COLO829 (cell line): ENCODE measurements around the gene SUSD5.
"Not testable (repeated sequence)": the region's sequence is repeated elsewhere in the genome, so short reads cannot be mapped to it uniquely, and the experiment has no call there.

Experiments
- DNase-seq: peaks from one replicate; pipeline ENCODE4 v3.0.0; 2012; ENCODE audit warnings: low spot score

The SUSD5 gene

DNA sequence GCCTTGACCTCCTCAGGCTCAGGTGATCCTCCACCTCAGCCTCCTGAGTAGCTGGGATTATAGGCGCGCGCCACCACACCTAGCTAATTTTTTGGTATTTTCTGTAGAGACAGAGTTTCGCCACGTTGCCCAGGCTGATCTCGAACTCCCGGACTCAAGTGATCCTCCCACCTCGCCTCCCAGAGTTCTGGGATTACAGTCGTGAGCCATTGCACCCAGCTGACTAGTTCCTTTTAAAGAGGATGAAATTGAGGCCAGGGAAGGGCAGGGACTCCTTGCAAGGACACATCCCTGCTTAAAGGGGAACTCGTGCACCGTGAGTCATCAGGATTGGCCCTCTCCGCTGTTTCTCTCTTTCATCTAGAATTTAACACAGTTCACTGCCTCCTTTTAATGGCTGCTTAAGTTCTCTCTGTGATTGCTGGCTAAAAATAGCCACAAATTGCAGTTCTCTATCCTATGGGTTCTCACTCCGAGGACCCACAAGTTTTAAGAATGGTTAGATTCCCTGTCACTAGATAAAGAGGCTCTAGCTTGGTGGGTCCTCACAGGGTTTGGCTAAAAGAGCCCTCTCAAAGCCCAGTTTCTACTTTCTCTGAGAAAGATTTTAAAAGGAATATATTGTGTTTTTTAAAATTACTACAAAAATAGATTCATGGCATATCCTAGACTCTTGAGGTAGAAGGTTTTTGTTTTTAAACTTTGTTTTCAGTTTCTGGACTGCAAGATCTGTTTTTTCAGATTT lies 103.4 kb downstream of the SUSD5 start:
- peak; percentile 88 for DNase-seq

DNA sequence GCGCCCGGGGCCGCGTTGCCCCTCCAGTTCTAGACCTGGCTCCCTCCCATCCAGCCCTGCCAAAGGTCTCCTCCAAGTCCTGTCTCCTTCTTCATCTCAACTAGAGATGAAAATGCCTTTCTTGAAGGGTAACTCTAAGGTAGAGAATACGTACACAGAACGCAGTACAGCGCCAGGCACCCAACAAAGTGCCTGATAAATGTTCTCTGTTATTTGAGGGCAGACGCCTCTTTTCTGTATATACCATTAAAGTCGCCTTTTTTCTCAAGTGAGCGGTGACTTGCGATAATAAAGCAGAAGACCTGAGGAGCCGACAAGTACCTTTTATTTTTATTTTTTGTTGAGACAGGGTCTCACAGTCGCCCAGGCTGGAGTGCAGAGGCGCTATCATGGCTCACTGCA lies 104.0 kb downstream of the SUSD5 start:
- no peak for DNase-seq

DNA sequence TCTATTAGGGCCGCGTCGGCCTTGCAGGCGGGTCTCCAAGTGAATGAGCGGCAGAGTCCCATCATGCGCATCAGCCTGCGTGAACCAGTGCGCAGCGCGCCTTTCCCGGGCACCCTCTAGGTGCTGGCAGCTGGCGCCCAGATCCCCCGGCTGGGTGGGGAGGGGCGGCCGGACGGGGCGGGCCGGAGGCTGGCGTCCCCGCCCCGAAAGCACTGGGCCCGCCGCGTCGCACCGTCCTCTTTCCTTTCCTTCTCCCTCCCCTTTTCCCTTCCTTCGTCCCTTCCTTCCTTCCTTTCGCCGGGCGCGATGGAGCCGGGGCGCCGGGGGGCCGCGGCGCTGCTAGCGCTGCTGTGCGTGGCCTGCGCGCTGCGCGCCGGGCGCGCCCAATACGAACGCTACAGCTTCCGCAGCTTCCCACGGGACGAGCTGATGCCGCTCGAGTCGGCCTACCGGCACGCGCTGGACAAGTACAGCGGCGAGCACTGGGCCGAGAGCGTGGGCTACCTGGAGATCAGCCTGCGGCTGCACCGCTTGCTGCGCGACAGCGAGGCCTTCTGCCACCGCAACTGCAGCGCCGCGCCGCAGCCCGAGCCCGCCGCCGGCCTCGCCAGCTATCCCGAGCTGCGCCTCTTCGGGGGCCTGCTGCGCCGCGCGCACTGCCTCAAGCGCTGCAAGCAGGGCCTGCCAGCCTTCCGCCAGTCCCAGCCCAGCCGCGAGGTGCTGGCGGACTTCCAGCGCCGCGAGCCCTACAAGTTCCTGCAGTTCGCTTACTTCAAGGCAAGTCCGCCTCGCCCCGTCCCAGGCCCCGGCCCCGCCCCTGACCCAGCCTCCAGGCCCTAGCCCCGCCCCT lies 104.6 kb downstream of the SUSD5 start, which contains the start of gene CRTAP:
CRTAP (plus strand) TSS at position 243 of the 850 bp plus-strand sequence; CDS start at position 307, 64 bp downstream.
- peak; percentile 83 for DNase-seq

DNA sequence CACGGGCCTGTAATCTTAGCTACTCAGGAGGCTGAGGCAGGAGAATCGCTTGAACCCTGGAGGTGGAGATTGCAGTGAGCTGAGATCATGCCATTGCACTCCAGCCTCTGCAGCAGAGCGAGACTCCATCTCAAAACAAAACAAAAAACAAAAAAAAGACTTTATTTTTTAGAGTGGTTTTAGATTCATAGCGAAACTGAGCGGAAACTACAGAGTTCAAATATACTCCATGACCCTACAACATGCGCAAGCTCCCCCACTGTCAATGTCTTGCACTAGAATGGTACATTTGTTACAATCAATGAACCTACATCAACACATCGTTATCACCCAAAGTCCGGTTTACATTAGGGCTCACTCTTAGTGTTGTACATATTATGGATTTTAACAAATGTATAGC lies 107.0 kb downstream of the SUSD5 start:
- DNase-seq, result no peak

DNA sequence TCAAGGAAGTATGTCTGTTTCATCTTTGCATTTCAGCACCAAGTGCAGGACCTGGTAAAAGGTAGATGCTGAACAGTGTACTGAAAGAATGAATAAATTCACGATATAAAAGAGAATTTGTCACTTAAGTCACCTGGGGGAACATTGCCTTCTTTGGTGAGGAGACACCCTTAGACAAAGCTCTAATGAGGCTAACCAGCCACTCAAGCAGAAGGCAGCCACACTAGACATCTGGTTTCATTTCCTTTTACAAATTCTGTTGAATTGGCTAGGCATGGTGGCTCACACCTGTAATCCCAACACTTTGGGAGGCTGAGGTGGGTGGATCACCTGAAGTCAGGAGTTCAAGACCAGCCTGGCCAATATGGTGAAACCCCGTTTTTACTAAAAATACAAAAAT lies 111.8 kb downstream of the SUSD5 start:
- not testable (repeated sequence) for DNase-seq

DNA sequence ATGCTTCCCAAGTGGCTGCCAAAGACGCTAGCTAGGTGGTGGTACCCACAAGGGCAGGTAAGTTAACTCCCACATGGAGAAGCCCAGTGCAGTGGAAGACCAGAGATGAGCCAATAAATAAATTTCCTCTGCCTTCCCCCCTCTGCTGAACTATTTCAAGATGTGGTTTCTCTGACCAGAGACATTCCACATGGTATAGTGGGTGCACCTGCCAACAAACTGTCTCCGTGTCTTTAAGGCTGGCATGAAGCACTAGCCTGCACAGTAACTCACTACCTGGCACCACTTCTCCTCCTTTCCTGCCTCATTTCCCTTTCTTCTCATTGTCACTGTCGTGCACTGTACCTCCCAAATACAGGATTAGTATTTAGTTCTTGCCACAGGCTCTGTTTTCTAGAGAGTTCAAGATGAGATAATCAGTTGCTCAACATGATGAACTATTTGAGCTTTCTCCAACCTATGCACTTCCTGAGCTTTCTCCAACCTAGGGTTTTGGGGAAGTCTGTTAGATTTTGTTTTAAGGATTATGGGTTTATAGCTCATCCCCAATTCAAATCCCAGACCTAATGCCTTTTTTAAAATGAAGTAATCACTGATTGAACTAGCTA lies 113.2 kb downstream of the SUSD5 start:
- DNase-seq, result no peak

DNA sequence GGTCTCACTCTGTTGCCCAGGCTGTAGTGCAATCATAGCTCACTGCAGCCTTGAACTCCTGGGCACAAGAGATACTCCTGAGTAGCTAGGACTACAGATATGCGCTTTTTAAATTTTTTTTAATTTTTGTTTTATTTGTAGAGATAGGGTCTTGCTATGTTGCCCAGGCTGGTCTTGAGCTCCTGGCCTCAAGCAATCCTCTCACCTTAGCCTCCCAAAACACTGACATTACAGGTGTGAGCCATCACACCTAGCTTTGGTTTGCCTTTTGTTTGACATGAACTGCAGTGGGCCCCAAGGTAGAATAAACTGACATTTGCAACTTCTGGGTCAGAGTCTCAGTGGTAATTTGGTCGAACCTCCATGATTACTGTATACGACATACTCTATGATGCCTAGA lies 113.8 kb downstream of the SUSD5 start:
- no peak for DNase-seq

DNA sequence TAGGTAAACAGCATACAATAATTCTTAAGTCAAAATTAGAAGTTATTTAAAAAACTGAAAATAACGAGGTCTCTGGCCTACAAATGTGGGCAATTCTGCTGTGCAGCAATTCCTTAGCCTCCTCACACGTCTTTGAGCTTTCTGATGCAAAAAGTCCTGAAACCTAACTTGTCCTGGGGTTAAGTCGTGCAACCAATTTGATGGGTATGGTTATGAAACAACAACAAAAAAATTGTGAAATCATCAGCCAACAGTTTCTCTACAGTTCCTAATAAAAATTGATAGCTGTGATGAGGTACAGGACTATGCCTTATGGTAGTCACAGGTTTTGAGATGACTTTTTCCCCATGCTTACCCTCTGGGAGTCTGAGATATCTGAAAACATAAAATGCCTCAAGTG lies 115.1 kb downstream of the SUSD5 start:
- no peak for DNase-seq

DNA sequence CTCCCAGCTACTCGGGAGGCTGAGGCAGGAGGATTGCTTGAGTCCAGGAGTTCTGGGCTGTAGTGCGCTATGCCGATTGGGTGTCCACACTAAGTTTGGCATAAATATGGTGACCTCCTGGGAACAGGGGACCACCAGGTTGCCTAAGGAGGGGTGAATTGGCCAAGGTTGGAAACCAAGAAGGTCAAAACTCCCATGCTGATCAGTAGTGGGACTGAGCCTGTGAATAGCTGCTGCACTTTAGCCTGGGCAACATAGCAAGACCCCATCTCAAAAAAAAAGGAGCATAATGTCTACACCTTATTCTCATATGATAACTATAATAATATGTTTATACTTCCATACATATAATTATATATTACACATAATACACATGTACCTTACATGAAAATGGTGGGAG lies 115.6 kb downstream of the SUSD5 start:
- no peak for DNase-seq

DNA sequence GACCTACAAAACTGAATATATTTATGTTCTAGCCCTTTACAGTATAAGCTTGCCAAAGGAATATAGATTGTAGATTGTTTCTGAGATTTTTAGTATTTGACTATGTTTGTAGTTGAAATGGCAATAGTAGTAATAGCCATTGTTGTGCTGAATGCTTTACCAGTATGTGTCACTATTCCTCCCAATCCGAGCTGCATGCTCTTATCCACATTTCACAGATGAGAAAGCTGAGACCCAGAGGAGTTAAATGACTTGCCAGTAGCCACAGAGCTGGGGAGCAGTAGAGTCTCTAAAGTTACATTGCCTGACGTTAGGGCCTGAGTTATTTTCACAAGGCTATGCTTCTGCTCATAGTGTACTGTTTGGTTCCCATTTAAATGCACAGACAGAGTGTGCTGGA lies 118.4 kb downstream of the SUSD5 start:
- DNase-seq, result no peak
